Measurements from ENCODE around the gene MTTP.
"Not testable (repeated sequence)": the region's sequence is repeated elsewhere in the genome, so short reads cannot be mapped to it uniquely, and the experiment has no call there.

MTTP gene

DNA sequence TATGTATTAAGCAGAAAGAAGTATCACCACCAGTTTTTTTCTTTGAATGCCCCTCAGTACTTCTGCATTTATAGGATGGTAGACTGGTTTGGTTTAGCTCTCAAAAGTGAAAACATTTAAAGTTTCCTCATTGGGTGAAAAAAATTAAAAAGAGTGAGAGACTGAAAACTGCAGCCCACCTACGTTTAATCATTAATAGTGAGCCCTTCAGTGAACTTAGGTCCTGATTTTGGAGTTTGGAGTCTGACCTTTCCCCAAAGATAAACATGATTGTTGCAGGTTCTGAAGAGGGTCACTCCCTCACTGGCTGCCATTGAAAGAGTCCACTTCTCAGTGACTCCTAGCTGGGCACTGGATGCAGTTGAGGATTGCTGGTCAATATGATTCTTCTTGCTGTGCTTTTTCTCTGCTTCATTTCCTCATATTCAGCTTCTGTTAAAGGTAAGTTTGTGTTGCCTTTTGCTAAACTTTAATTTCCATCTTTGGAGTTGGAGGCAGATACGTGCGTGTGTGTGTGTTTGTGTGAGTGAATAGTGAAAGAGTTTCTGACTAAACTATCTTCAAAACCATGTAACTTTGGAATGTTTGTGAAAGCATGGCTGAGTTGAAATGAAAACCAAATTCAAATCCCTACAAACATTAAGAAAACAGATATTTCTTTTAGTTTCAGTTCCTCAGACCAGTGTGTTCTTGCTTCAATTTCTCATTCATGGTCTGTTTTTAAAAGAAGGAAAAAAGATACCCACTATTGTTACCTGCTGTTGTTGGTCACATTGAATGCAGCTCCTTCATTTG lies at the start of gene MTTP:
Gene MTTP (plus strand): TSS at position 295 of the 795 bp plus-strand sequence. CDS start 86 bp downstream, at position 381.
- no peak for DNase-seq

DNA sequence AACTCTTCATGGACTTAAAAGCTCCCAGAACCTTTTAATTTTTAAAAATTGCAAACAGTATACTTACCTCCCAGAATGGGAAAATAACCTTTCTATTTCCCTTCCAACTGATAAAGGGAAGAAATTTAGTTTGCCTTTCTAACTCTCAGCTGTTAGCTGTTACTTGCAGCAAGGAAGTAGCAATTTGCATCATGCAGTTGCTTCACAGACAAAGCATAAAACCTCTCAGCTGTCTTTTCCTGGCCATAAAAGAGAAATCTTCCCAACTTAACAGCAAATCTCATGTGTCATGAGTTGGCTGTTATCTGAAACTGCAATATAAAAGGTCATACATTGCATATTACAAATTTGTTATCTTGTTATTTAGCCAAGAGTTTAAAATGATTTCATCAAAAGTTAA lies 45.4 kb upstream of the MTTP start:
- DNase-seq, result no peak

DNA sequence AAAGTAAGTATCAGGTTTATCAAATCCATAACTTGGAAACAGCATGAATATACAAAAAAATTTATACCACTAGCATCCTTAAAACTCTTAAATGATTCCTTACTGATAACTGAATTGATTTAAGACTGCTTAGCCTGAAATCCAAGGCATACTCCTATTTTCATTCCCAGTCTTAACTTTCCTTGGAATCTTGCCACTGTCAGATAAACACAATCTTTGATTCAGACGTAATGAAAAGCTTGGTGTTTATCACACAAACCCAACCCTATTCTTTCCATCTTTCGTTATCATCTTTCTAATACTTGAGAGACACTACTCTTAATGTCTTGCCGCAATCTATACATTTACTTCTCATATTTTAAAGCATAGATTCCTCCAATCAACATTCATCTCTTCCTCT lies 44.7 kb upstream of the MTTP start:
- DNase-seq, result no peak

DNA sequence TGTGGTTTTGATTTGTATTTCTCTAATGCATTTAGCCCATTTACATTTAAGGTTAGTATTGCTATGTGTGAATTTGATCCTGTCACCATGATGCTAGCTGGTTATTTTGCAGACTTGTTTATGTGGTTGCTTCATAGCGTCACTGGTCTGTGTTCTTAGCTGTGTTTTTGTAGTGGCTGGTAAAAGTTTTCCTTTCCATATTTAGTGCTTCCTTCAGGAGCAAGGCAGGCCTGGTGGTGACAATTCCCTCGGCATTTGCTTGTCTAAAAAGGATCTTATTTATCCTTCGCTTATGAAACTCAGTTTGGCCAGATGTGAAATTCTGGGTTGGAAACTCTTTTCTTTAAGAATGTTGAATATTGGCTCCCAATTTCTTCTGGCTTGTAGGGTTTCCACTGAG lies 39.9 kb upstream of the MTTP start:
- not testable (repeated sequence) for DNase-seq

DNA sequence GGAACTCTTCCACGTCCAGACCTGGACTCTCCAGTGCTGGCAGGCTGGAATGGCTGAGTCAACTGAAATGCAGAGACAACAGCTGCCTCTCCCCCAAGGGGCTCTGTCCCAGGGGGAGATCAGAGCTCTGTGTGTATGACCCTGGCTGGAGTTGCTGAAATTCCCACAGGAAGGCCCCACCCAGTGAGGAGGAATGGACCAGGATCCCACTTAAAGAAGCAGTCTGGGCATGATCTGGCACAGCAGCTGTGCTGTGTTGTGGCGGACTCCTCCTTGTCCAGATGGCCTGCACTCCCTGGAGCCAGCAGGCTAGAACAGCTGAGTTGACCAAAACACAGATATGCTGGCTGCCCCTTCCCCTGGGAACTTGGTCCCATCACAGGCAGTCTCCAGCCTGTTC lies 38.4 kb upstream of the MTTP start:
- DNase-seq, result no peak

DNA sequence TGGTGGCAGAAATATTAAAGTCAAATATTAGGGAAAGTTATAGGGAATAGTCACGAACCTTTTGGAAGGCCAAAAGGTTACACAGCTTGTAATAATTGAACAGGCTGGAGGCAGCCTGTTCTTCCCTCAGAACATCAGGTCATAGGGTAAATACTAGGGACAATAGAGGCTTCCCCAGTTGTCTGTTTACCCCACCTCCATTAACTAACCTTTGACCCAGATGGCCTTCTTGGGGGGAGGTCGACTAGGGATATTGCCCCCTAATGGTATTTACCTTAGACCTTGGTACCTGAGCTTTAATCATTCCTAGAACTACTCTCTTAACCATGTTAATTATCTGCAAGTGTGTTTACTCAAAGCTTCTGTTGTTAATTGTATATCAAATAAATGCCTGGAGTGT lies 37.8 kb upstream of the MTTP start:
- no peak for DNase-seq

DNA sequence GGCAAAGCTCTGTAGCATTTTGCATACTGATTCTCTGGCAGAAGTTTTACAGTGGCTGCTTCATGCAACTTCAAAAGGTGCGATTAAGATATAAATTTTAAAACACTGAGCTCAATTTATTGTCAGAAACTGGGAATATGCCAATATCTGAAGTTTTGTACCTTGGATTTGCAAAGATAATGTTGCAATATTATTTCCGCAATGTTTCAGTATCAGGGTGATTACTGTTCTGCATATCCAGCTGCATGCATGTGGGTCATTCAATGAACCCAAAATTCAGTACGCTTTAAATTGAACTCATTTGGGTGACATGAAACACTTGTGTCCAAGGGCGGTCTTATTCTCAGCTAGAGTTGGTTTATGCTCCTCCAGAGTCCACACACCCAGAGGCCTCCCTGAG lies 37.0 kb upstream of the MTTP start:
- DNase-seq, result no peak

DNA sequence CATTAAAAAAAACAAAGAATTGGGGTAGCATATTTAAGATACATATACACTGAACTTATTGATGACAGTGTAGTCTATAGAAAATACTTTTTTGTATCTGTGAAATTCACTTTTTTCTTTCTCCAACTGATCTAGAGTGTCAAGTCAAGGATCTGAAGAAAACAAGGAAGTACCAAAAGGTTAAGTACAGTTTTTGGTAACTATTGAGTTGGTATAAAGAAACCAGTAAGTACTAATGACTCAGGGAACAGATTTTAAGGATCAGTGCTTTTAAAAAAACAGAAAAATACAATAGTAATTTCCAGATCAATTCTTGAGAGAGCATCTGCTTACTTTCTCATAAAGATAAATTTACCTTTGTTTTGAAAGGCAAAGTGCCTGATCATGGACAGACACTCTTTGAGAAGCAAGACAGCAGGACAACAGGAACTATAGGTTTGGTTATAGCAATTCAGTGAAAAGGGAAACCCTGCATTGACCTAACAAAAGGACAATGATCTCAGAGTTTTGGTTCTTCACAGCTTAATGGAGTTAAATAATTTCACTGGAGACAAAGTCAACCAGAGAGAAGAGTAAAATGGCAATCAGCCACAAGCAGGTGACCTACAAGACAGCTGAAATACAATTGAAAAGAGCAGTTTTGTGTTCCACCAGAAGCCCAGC lies 34.2 kb upstream of the MTTP start:
- no peak for DNase-seq

DNA sequence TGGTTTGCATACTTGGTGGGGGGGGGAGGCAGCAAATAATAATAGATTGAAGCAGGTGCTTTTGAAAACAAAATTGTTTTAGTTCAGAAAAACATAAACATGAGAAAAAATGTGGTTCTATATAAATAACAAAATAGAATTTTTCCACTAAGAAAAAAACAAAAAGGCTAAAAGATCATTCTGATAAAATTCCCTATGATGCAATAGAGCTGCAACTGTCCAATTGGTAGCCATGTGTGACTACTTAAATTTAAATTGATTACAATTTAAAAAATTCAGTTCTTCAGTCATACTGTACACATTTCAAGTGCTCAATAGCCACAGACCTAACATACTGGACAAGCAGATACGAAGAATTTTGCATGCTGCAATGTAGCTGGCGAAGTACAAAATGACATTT lies 21.8 kb upstream of the MTTP start:
- no peak for DNase-seq

DNA sequence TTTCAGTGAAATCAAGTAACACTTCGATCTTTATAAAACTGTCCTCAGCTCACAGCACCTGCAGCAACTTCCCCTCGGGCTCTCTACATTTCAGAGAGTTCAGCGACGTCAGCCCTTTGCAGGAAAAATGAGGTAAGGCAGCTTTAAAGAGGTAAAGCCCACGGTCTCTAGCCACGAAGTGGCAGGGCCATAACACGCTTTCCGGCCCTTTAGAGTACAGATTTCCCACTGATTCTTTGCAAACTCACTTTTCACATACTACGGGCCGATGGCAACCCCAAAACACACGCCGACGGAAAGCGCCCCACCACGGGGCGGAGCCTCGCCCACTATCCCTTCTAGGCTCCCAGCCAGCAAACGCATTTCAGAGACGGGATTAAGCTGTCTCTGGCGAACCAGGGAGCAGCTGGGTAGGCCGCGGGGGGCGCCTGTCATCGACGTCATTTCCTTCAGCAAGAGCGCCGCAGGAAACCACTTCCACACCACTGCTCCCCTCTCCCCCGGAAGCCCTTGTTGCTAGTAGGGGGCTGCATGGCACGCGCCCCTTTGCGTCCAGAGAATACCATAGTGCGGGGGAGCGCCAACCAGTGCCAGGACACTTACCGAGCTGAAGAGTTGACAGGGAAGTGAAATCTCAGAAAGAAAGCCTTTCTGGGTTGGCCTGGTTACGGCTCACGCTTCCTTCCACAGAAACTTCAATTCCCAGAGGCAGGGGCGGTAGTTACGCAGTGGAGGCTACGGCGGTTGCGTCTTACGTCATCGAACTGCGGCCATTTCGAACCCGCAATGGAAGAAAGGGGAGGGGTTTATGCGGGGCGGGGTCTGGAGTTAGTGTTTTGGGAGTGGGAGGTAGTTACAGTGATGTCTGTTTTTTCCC lies 11.1 kb upstream of the MTTP start, which contains the start of gene TRMT10A:
Gene TRMT10A (minus strand): TSS at position 730 of the 877 bp plus-strand sequence. CDS start 4,701 bp downstream, outside the sequence.
- DNase-seq, result peak; percentile 97

DNA sequence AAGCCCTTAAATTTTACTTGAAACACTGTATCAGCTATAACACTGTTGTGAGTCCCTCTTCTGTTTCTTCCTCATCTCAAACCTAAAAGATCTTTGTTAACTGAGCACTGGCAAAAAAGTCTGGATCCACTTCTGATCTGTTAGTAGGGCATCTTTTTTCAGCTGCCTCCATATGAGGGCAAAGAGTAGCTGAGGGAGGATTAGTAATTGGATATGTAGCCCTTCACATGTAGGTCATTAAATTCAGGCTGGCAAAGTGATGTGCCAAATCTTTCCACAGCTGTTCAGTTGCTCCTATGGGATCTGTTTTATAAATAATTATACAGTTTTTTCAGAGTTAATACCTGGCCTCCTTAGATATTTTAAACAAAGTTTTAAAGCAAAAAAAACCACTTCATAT lies 9.7 kb upstream of the MTTP start:
- no peak for DNase-seq

DNA sequence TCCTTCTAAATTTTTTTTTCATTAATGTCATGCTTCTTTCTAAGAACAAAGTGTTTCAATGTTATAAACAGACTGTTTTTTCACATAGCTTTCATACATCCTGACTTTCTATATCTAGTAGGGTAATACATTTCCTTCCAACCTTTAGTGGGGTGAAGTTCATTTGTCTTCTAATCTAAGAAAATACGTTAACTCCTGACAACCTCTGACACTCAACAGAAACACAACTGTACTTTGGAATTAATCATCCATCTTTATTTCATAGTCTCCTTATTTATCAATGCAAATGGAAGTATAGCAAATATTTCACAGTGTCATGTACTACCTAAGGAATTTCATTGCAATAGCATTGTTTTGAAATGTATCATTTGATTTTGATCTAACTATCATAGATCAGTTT lies 2.7 kb upstream of the MTTP start:
- DNase-seq, result no peak

DNA sequence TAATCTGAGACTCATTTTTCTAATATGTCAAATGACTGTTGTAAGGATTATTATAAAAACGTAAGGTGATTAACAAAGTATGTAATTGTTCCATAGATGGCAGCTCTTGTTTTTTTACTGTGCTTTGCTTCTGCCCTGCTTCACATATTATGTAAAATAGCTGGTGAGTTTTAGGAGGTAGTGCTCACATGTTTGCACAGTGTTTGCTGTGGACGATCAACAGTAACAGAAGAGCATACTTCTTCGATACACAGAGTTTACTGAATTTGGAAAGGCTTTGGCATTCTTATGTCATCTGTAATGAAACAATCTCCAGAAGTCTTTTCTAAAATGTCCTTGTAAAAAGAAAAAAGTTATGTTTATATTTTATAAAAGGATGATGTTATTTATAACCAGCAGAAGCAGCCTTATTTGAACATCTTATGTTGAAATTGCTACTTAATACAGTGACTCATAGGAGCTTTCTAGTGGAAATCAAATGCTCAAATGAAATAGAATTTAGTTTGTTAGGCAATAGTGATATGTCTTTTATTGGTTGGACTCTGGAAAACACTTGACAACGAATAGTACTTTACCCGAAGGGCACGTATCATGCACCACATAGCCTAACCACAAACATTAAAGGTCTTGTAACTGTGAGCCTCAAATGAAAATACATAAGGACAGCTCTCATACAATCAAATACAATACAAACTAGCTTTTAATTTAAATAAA lies 1.9 kb upstream of the MTTP start:
- no peak for DNase-seq

DNA sequence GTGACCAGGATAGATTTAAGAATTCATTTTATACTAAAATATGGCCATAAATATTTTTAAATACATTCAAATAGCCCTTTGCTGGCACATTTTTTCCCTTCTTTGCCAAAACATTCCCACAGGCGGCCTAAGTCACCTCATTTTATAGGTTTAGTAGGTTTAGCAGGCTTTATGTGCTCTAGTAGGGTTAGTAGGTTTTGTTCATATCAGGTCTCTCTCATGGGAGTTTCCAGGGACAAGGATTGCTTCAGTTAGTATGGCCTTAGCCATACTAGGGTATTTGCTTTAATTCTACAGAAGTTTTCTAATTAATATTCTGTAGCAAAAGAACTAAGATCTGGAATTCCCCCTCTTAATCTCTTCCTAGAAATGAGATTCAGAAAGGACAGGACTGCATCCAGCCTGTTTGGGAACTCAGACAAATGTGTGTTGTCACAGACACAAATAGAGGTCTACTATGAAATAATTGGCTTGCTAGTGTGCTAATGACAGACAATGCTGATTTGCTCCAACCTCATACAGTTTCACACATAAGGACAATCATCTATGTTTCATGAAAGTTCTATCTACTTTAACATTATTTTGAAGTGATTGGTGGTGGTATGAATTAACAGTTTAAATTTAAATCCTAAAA lies 772 bp upstream of the MTTP start:
- no peak for DNase-seq

DNA sequence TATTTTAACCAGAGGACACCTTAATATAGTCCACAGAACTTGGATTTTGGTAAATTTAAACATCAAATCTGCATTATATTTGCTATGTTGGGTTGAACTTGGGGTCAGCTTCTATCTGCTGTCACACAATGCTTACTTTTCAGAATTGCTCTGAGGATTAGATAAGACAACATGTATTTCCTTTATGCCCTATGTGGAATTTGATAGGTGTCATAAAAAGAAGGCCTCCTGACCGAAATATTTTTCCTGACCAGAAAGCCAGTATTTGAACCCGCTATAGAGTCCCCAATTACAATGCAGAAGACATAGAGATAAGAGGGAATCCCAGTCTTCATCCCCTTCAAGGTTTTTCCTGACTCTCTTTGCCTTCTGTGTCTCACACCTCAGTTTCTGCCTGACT lies 4.1 kb downstream of the MTTP start:
- no peak for DNase-seq

DNA sequence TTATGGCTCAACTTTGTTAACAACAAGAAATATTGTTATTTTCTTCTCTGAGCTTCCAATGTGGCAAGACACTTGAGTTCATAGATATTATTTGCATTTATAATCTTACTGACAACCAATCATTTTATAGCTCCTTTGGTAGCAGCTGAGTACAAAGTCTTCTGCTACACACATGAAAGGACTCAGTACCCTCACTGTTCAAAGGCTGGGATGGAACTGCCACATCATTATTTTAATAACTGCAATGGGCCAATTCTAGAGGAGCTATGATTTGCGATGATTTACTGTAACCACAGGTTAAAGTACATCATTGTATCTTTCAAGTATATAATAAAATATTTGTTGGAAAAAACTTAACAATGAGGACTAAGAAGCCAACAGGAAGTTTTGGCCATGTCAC lies 10.9 kb downstream of the MTTP start:
- no peak for DNase-seq

DNA sequence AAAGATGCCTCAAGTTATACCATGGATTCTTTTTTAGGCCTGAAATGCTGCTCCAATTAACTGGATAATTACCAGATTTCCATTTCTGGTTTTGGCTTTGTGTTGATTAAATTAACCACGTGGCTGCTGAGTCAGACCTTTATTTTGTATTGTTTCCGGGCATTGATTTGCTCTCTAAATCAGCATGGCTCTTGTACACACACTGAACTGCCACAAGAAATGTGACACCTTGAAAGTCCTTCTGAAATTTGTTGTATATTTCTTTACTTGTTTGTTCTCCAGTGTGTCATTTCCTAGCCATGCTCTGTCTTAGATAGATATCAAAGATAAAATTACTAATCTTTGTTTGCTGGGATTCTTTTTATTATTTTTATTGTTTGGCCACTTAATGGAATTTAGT lies 11.7 kb downstream of the MTTP start:
- DNase-seq, result no peak

DNA sequence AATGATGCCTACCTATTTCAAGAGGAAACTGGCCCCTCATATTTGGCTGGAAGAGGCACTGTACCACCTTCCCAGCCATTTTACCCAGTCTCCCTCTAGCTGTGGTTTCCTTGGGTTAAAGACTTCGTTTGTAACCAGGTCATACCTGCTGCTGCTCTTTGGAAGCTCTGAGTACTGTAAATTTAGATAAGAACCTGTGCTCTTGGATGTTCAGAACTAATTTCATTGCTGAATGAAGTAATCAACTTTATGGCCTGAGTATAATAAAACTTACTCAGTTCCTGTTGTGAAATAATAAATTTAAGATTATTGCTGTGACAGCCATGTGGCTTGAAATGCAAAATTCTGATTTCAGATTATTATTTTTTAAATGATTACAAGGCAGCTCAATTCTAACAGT lies 12.2 kb downstream of the MTTP start:
- no peak for DNase-seq

DNA sequence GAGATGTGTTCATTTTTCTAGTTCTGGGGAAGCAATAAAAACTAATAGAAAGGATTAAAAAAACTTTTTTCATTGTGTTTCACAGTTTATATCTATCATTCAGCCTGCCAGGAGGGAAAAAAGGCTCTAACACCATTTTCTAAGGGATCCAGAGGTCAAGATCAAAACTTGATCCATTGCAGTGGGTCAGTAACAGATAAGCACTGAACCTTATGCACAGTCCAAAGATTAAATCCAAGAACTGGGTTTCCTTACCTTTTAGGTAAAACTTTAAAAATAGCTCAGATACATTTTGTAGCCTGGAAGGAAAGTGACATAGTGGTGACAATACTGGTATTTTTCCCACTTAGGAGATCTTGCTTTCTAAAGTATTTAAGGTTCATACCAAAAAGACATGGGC lies 12.7 kb downstream of the MTTP start:
- no peak for DNase-seq

DNA sequence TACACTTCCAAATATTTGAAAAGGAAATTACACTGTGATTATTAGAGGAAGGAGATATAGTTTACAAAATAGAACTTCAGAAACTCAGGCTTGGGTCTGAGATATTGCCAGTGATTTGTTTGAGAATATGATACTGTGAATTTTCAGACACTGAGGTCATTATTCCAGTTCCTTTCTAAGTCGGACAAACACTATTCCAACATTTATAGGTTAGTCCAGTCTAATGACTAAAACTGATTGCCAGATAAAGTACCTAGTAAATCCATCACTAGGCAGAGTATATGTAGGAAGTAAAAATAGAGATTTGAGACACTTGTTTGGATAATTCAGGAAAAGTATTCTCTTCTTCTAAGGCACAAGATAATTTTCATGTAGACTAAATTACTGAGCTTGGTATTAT lies 13.2 kb downstream of the MTTP start:
- DNase-seq, result no peak

DNA sequence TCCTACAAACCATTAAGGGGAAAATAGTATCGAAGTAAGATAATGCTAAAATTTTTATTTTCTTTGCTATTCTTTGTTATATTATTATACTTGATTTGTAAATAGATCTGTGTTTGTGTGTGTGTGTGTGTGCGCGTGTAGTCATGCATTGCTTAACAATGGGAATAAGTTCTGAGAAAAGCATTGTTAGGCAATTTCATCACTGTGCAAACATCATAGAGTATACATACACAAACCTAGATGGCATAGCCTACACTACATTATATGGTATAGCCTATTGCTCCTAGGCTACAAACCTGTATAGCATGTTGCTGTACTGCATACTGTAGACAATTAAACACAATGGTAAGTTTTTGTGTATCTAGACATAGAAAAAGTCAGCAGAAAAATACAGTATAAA lies 17.1 kb downstream of the MTTP start:
- DNase-seq, result no peak
